OCI-LY3 (cell line): ENCODE data around the gene LIG1.

Source experiments
- CTCF ChIP-seq: fragments of 200-600, 300-600 bp; sonication (generic); IDR thresholded peaks from 2 replicates; pipeline ENCODE4 v1.5.1; 2014; ENCODE audit warnings: antibody characterized with exemption, low read length, low read depth
- EZH2phosphoT487 ChIP-seq: fragments of 200-600 bp; shearing (Covaris generic); IDR thresholded peaks from 2 replicates; pipeline ENCODE4 v1.6.1; 2018; ENCODE audit warnings: antibody characterized with exemption, mixed run types, low read depth

- TF ChIP-seq CTCF, result no peak
- TF ChIP-seq EZH2phosphoT487, result no peak
Measured at GRCh38 chr19:48206397-48207093, 36.4 kb upstream of the LIG1 start.
